Cardiac muscle cell (in vitro differentiated cells and primary cell): ENCODE data around the gene FOXN3. TPM values are rescaled to one million over a fixed set of nuclear protein-coding genes. Genes with fewer than 3 reads are reported as not detected.
A peak's percentile ranks its signal among the peaks of the same experiment; 100 is the strongest.

Experiments used
- DNase-seq, 2 donors: peaks; one replicate each; pipeline versions ENCODE4 v3.0.0 to v3.0.0-alpha.2; 2010 to 2017; ENCODE audit warnings: low read depth in 1 of 2, low spot score in 1 of 2
- H3K27ac ChIP-seq: fragments of 200-600 bp; sonication (generic); 2 replicates; pipeline ENCODE4 v1.5.1; 2016
- H3K27me3 ChIP-seq: fragments of 200-600 bp; sonication (generic); 2 replicates; pipeline ENCODE4 v1.6.0; 2016; ENCODE audit warnings: control low read depth
- H3K36me3 ChIP-seq: fragments of 200-600 bp; sonication (generic); 2 replicates; pipeline ENCODE4 v1.5.1; 2016; ENCODE audit warnings: control low read depth
- H3K4me1 ChIP-seq: fragments of 200-600 bp; sonication (generic); 2 replicates; pipeline ENCODE4 v1.8.1; 2017; ENCODE audit warnings: low read depth, mild to moderate bottlenecking, mixed run types
- H3K4me3 ChIP-seq: fragments of 200-600 bp; sonication (generic); 2 replicates; pipeline ENCODE4 v1.5.1; 2016; ENCODE audit warnings: mild to moderate bottlenecking
- H3K9me3 ChIP-seq: fragments of 200-600 bp; sonication (generic); 2 replicates; pipeline ENCODE4 v1.5.1; 2017; ENCODE audit warnings: low read depth, mild to moderate bottlenecking, control low read depth
- polyA plus RNA-seq: library from polyadenylated mRNA; unstranded; fragments of >200 nt; fragmentation: Nextera tagmentation; extraction: Ambion mirVana; gene quantifications from 2 replicates; pipeline ENCODE4 v1.2.1, GENCODE V29; 2016
- total RNA-seq: library from RNA; depleted of rRNA; stranded (reverse); fragments of >200 nt; gene quantifications from 2 replicates; pipeline ENCODE4 v1.2.3, GENCODE V29; 2016
- TF ChIP-seq, protein P1 (sequence below): IDR thresholded peaks from 2 replicates; pipeline ENCODE4 v1.5.1; 2012; ENCODE audit warnings: low read depth, mild to moderate bottlenecking, low read length

The FOXN3 gene
- total and polyA plus RNA-seq, 2 experiments from 2014 or later: 43.8 to 74.8 TPM

DNA sequence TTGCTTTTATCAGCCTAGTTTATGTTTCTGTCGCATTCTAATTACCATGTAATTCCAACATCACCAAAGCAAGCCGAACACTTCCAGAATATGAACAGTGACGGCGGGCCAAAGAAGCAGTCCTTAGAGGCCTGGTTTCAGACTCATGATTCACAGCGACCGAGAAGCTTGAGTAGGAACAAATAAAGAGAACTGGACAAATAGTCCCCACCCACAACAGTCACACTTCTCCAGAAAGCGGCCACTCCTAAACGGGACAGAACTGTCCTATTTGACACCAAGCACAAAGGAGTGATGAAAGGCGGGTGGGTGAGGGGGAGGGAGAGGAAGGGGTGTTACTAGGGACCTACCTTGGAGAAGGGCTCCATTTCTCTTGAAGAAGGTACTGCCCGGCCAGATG is 136.4 kb downstream of the FOXN3 start:
- H3K9me3 ChIP-seq: no peaks in the 10 kb centered on the region
- H3K36me3 ChIP-seq: no peaks in the 10 kb centered on the region
- TF ChIP-seq, protein P1, sequence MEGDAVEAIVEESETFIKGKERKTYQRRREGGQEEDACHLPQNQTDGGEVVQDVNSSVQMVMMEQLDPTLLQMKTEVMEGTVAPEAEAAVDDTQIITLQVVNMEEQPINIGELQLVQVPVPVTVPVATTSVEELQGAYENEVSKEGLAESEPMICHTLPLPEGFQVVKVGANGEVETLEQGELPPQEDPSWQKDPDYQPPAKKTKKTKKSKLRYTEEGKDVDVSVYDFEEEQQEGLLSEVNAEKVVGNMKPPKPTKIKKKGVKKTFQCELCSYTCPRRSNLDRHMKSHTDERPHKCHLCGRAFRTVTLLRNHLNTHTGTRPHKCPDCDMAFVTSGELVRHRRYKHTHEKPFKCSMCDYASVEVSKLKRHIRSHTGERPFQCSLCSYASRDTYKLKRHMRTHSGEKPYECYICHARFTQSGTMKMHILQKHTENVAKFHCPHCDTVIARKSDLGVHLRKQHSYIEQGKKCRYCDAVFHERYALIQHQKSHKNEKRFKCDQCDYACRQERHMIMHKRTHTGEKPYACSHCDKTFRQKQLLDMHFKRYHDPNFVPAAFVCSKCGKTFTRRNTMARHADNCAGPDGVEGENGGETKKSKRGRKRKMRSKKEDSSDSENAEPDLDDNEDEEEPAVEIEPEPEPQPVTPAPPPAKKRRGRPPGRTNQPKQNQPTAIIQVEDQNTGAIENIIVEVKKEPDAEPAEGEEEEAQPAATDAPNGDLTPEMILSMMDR: no peak
- no peaks in the 10 kb centered on the region for H3K27me3 ChIP-seq
- H3K4me3 ChIP-seq: no peak overlapping the region
- peaks cover 16% of the 10 kb centered on the region for H3K4me1 ChIP-seq
- H3K27ac ChIP-seq: no peak overlapping the region
- DNase-seq: no peak

DNA sequence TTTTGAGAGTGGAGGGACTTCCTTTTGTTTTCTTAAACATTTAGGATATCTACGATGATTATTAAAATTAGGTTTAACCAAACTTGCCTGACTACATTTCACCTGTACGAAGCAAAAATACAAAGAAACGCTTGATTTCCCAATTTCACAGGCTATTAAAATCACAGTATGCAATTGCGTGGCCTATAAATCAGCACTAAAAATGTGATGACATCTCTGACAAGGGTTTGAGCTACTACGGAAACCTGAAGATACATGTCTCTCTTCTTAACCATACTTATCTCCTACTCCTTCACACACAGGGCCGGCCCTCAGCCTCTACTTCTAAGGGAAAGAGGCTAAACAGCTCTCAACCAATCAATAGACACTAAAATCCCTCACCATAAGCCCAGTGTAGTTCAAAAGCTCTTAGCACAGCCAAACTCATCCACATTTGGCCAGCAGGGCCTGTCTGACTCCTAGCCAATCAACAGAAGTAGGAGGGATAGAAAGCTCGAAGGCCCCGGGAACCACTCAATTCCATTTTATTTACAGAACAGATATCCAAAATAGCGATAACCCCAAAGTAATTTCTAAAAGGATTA is 137.3 kb downstream of the FOXN3 start:
- TF ChIP-seq, protein P1: no peak
- no peaks in the 10 kb centered on the region for H3K9me3 ChIP-seq
- no peak overlapping the region for H3K27ac ChIP-seq
- peak in 1 of 2 donors; percentile 45 for DNase-seq
- no peaks in the 10 kb centered on the region for H3K36me3 ChIP-seq
- H3K27me3 ChIP-seq: no peaks in the 10 kb centered on the region
- H3K4me3 ChIP-seq: no peak overlapping the region
- H3K4me1 ChIP-seq: peaks cover 16% of the 10 kb centered on the region

DNA sequence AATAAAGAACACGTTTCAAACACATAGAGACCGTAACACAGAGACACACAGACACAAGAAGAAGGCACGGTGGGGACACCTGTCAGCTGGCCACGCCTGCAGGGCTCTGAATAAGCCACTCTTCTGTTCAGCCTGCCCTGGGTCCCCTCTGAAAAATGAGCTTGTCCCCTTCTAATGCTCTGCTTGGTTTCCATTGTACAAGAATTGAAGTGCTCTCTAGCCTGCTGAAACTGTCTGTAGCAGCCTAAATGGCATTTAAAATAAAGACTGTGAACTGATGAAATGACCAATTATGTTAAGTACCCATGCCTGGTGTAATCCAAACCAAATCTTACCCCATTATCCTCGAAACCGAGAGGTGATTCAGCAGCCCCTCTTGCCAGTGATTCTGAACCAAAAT is 139.8 kb downstream of the FOXN3 start:
- Histone ChIP-seq H3K27me3 (no peaks in the 10 kb centered on the region), H3K27ac (no peak overlapping the region), H3K9me3 (no peaks in the 10 kb centered on the region), H3K4me1 (peaks cover 16% of the 10 kb centered on the region), H3K36me3 (no peaks in the 10 kb centered on the region), H3K4me3 (no peak overlapping the region)
- no peak for DNase-seq
- TF ChIP-seq, protein P1: no peak

DNA sequence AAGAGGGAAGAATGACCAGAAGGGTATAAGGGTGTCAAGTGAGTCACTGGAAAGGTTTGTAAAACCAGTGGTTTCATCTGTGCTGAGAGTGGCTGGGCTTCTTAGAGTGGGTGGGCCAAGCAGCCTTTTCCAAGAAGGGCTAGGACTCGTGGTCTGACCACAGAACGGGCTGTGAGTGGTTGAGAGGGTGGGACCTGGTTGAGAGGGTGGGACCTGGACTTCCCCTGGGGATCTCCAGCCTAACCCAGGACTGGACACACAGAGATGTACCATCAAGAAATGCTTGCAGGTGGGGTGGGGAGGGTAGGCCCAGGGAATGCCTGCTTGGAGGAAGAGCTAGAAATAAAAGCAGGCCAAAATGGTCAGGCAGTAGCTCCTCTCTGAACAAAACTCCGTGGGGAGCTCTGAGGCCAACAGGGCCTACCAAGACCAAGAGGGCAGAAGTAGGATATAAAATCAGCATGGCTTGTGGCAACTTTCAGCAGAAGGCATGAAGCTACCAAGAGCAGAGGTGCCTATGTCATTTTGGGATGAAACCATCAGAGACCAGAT is 140.5 kb downstream of the FOXN3 start:
- Histone ChIP-seq H3K27ac (no peak overlapping the region), H3K36me3 (no peaks in the 10 kb centered on the region), H3K4me3 (no peak overlapping the region), H3K27me3 (no peaks in the 10 kb centered on the region), H3K9me3 (no peaks in the 10 kb centered on the region), H3K4me1 (peaks cover 16% of the 10 kb centered on the region)
- TF ChIP-seq, protein P1: no peak
- peak in 1 of 2 donors; percentile 16 for DNase-seq

DNA sequence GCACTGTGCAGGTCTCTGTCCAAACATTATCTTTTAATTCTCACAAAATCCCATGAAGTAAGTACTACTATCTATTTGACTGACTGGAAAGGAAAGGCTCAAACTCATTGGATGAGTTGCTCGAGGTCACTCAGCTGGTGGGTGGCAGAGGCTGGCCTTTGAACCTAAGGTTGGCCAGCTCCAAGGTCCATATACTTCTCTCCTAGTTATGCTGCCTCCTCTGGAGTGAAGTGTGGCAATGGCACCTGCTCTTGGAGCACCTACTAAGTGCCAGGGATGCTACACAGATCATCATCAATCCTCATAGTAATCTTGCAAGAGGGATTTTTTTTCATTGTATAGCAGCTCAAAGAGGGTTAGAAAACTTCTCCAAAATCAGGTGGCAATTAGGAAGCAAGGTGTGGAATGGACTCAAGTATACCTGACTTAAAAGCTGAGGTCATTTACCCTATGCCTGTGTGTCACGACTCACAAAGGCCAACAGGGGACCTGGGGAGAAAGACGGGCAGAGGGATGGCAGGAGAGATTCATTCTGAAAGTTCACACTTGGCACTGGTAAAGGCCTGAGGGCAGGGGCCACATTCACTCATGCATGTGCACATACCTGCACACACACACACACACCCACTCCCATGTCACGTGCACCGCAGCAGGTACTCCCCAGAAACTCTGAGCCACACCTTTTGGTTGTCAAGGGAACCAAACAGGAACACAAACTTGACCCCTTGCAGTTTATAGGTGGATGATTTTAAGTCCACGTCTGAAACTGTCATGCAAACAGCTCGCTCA is 146.4 kb downstream of the FOXN3 start:
- no peaks in the 10 kb centered on the region for H3K36me3 ChIP-seq
- H3K27me3 ChIP-seq: no peaks in the 10 kb centered on the region
- no peak overlapping the region for H3K27ac ChIP-seq
- DNase-seq: no peak
- peaks cover 31% of the 10 kb centered on the region for H3K4me1 ChIP-seq
- TF ChIP-seq, protein P1: no peak
- no peak overlapping the region for H3K4me3 ChIP-seq
- H3K9me3 ChIP-seq: no peaks in the 10 kb centered on the region
